GM12872 (cell line): ENCODE data around the gene ADARB2.

Experiments used
- TF ChIP-seq, protein P1 (sequence below): IDR thresholded peaks from 3 replicates; pipeline ENCODE4 v1.5.1; 2011; ENCODE audit warnings: low read depth, mild to moderate bottlenecking, low read length, moderate library complexity; ENCODE audit not compliant: insufficient read depth

Gene ADARB2

GRCh38 chr10:1567742-1568495, 169.4 kb downstream of the ADARB2 start:
- TF ChIP-seq, protein P1, sequence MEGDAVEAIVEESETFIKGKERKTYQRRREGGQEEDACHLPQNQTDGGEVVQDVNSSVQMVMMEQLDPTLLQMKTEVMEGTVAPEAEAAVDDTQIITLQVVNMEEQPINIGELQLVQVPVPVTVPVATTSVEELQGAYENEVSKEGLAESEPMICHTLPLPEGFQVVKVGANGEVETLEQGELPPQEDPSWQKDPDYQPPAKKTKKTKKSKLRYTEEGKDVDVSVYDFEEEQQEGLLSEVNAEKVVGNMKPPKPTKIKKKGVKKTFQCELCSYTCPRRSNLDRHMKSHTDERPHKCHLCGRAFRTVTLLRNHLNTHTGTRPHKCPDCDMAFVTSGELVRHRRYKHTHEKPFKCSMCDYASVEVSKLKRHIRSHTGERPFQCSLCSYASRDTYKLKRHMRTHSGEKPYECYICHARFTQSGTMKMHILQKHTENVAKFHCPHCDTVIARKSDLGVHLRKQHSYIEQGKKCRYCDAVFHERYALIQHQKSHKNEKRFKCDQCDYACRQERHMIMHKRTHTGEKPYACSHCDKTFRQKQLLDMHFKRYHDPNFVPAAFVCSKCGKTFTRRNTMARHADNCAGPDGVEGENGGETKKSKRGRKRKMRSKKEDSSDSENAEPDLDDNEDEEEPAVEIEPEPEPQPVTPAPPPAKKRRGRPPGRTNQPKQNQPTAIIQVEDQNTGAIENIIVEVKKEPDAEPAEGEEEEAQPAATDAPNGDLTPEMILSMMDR: no peak

GRCh38 chr10:1567152-1567551, 170.2 kb downstream of the ADARB2 start:
- TF ChIP-seq, protein P1: no peak

GRCh38 chr10:1564791-1565190, 172.5 kb downstream of the ADARB2 start:
- TF ChIP-seq, protein P1: no peak

DNA sequence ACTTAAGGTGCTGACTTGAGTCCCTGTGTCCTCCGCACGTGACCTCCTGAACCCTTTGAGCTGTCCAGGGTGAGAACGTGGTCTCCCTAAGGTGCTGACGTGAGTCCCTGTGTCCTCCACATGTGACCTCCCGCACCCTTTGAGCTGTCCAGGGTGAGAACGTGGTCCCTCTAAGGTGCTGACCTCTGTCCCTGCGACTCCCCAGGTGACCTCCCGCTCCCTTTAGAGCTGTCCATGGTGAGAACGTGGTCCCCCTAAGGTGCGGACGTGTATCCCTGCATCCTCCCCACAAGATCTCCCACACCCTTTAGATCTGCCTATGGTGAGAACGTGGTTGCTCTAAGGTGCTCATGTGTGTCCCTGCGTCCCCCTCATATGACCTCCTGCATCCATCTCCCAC, 174.3 kb downstream of the ADARB2 start:
- TF ChIP-seq, protein P1: no peak

- TF ChIP-seq, protein P1: no peak
Measured at GRCh38 chr10:1561731-1562337, 175.5 kb downstream of the ADARB2 start.

DNA sequence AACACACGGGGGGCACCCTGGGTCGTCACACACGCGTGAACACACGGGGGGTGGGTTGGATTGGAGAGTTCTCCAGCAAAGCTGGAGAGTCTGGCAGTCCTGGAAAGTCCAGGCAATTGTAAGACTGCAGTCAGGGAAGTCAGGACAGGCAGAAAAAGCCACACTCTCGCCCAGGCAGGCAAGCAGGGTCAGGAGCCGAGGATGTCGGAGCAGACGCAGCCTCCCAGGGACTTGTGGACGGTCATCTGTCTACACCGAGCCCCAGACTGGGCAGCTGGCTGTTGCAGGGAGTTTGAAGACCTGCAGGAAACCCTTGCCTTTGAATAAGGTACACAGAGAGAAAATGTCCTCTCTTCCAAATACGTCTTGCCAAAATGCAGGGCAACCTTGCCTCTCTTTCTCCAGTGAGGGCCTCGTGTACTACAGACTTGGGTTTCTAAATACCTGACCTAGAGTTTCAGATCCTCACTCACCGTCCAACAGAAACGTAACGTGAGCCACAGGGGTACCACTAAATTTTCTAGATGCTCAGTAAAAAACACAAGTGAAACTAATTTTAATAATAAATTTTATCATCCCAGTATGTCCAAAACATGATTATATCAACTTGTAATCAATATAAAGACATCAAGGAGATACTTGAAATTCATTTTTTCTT, 176.7 kb downstream of the ADARB2 start:
- TF ChIP-seq, protein P1: no peak

DNA sequence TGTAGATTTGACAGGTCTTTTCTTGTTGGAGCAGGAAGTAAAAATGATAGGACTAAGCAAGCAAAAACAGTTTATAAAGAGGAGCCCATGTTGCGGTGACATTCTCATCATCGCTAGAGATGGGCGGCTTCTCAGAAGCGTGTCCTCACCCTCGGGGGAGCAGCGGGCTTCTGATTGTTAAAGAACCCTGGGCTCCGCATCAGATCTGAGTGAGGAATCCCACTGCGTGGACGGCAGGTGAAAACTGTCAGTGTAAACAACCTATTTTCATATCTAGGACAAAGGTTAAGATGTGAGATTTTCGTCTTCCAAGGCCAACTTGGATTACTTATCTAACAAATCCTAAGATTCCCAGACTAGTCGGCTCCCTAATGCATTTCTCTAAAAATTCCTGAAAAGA, 177.6 kb downstream of the ADARB2 start:
- TF ChIP-seq, protein P1: no peak
